ENCODE results near the gene LARP7. TPM values are rescaled to one million over a fixed set of nuclear protein-coding genes. Genes with fewer than 3 reads are reported as not detected.
A peak's percentile ranks its signal among the peaks of the same experiment; 100 is the strongest.

The LARP7 gene
- total and polyA plus RNA-seq, 2 of the 8 experiments (the other 6 are each of a cell fraction or from before 2014, with no cell fraction given) = 9.3 to 38.3 TPM

DNA sequence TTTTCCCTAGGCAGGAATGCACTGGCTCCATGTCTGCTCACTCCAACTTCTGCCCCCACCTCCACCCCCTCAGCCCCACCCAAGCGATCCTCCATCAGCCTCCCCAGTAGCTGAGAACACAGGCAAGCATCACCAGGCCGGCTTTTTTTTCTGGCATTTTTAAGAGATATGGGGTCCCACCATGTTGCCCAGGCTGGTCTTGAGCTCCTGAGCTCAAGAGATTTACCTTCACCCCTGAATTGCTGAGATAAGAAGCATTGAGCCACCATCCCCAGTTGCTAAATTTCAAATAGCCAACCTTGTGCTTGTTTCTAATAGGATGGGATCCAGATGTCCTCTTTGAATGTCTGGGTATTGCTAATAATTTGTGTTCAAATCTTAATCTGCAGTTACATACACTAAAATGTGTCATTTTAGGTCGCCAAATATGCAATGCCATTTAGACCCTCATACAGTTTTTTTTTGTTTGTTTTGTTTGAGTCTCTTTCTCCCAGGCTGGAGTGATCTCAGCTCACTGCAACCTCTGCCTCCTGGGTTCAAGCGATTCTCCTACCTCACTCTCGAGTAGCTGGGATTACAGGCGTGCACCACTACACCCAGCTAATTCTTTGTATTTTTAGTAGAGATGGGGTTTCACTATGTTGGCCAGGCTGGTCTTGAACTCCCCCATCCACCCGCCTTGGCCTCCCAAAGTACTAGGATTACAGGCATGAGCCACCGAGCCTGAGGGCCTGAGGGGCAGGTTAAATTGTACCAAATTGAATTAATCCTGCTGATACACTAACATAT is 8.8 kb downstream of the LARP7 start (continued):
- TF ChIP-seq, protein P1, sequence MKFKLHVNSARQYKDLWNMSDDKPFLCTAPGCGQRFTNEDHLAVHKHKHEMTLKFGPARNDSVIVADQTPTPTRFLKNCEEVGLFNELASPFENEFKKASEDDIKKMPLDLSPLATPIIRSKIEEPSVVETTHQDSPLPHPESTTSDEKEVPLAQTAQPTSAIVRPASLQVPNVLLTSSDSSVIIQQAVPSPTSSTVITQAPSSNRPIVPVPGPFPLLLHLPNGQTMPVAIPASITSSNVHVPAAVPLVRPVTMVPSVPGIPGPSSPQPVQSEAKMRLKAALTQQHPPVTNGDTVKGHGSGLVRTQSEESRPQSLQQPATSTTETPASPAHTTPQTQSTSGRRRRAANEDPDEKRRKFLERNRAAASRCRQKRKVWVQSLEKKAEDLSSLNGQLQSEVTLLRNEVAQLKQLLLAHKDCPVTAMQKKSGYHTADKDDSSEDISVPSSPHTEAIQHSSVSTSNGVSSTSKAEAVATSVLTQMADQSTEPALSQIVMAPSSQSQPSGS (IDR thresholded peaks at IDR 0.05; ENCODE audit: low read length) = peak; percentile 96
- TF ChIP-seq YY1 (IDR thresholded peaks at IDR 0.05; ENCODE audit: low read depth, low read length) = peak; percentile 67
- TF ChIP-seq POU5F1 (IDR thresholded peaks at IDR 0.05; ENCODE audit: low read depth, low read length) = 0 out of 2 replicates have a peak, but pooled peaks have one; percentile 35
- TF ChIP-seq PHF8 (conservative IDR thresholded peaks at IDR 0.05; ENCODE audit: low read depth, low read length) = peak; percentile 38
- TF ChIP-seq RAD21 (IDR thresholded peaks at IDR 0.05 in 1 of 2, conservative IDR thresholded peaks at IDR 0.05 in 1 of 2; ENCODE audit: low read depth in 2 of 2, low read length in 2 of 2) = peak in 1 of 2 experiments; percentile 5; a peak in 1 of 4 replicates
- TF ChIP-seq, protein P2, sequence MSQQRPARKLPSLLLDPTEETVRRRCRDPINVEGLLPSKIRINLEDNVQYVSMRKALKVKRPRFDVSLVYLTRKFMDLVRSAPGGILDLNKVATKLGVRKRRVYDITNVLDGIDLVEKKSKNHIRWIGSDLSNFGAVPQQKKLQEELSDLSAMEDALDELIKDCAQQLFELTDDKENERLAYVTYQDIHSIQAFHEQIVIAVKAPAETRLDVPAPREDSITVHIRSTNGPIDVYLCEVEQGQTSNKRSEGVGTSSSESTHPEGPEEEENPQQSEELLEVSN (IDR thresholded peaks at IDR 0.05) = peak; percentile 17; the same call in 1 of the 2 replicates
- TF ChIP-seq HDAC6 (IDR thresholded peaks at IDR 0.05; ENCODE audit: low read depth, low read length) = peak; percentile 94
- no peak; the same call in 1 of the 2 replicates for TF ChIP-seq TEAD4 (IDR thresholded peaks at IDR 0.05; ENCODE audit: low read depth, low read length)
- peak; percentile 8 to 87 for TF ChIP-seq BCL11A (IDR thresholded peaks at IDR 0.05; ENCODE audit: low read depth in 2 of 2, low read length in 2 of 2)
- TF ChIP-seq CEBPB (IDR thresholded peaks at IDR 0.05; ENCODE audit: low read depth, low read length) = no peak
- TF ChIP-seq TBP (IDR thresholded peaks at IDR 0.05; ENCODE audit: low read depth, low read length) = peak; percentile 38; the same call in 1 of the 2 replicates
- TF ChIP-seq CREB1 (IDR thresholded peaks at IDR 0.05) = peak; percentile 35; the same call in 1 of the 2 replicates
- no peak for TF ChIP-seq KDM5A (IDR thresholded peaks at IDR 0.05; ENCODE audit: low read length)
- peak; percentile 96 for TF ChIP-seq POLR2AphosphoS5 (IDR thresholded peaks at IDR 0.05; ENCODE audit: low read depth, low read length)
- TF ChIP-seq, protein P3, sequence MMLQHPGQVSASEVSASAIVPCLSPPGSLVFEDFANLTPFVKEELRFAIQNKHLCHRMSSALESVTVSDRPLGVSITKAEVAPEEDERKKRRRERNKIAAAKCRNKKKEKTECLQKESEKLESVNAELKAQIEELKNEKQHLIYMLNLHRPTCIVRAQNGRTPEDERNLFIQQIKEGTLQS (IDR thresholded peaks at IDR 0.05; ENCODE audit: insufficient read depth, low read depth, low read length) = no peak
- TF ChIP-seq JUND (IDR thresholded peaks at IDR 0.05; ENCODE audit: low read length) = no peak; the same call in 1 of the 2 replicates
- TF ChIP-seq, protein P4, sequence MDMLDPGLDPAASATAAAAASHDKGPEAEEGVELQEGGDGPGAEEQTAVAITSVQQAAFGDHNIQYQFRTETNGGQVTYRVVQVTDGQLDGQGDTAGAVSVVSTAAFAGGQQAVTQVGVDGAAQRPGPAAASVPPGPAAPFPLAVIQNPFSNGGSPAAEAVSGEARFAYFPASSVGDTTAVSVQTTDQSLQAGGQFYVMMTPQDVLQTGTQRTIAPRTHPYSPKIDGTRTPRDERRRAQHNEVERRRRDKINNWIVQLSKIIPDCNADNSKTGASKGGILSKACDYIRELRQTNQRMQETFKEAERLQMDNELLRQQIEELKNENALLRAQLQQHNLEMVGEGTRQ (IDR thresholded peaks at IDR 0.05; ENCODE audit: low read length) = no peak
- TF ChIP-seq CHD2 (IDR thresholded peaks at IDR 0.05; ENCODE audit: low read length) = peak; percentile 54; the same call in 1 of the 2 replicates
- TF ChIP-seq CBX5 (IDR thresholded peaks at IDR 0.05; ENCODE audit: low read depth, low read length) = no peak
- no peak for TF ChIP-seq ASH2L (IDR thresholded peaks at IDR 0.05; ENCODE audit: low read length)

Data from H1 (cell line).